Activated T-cell treated with anti-CD3 and anti-CD28 coated beads for 1 hour (primary cell): ENCODE data around the gene POLD1.
"Not testable (repeated sequence)": the region's sequence is repeated elsewhere in the genome, so short reads cannot be mapped to it uniquely, and the experiment has no call there.

Source experiments
- DNase-seq: peaks from one replicate; pipeline ENCODE4 v3.0.0-alpha.2; 2020; ENCODE audit warnings: low read depth

POLD1 gene

GRCh38 chr19:50365434-50366306 is 18.5 kb upstream of the POLD1 start, which contains the start of gene NAPSA:
TSS of gene NAPSA (minus strand) at chr19:50365639. CDS start at chr19:50365621, 18 bp downstream.
- DNase-seq, result no peak

DNA sequence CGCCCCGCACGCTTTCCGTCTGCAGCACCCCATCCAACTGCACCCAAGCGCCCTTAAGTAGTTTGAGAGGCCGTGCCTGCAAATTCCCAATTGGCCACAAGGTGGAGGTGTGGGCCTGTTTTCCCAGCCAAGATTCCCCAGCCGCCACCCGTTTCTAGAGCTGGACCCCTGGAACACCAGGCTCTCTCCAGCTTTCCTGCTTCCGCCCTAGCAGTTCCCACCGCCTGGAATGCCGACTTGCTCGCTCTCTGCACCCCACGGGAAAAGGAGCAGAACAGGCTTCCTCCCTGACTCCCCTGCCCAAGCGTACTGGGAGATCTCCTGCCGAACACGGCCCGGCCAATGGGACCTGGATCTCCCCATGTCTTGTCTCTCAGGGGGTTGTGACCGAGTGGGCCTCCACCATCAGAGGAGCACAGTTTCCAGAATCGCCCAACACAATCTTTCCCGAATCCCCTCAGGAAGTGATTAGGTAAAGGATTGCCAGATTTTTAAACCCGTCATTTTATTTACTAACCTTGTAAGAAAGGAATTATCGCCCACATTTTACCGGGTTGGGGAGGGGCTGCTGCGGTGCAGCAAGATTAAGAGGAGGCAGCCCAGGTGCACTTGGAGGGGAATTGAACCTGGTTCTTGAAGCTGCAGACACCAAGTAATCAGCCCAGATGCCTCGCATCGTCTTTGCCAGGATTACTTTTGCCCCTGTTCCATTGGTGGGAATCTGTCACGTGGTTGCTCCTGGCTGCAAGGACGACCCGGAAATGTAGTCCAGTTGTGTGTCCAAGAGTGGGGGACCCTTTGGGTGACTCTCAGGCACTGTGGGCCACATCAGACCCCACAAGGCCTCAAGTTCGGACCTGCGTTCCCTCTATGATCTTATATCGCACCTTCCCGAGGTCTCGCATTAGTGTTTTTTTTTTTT is 15.2 kb upstream of the POLD1 start:
- DNase-seq, result peak; percentile 65

GRCh38 chr19:50371914-50372475 is 12.2 kb upstream of the POLD1 start:
- no peak for DNase-seq

- peak; percentile 90 for DNase-seq
Observed at GRCh38 chr19:50376166-50377050, 7.7 kb upstream of the POLD1 start, which contains the start of gene NR1H2. TSS of gene NR1H2 (plus strand) at chr19:50376457. CDS start at chr19:50377606, 1,149 bp downstream.

DNA sequence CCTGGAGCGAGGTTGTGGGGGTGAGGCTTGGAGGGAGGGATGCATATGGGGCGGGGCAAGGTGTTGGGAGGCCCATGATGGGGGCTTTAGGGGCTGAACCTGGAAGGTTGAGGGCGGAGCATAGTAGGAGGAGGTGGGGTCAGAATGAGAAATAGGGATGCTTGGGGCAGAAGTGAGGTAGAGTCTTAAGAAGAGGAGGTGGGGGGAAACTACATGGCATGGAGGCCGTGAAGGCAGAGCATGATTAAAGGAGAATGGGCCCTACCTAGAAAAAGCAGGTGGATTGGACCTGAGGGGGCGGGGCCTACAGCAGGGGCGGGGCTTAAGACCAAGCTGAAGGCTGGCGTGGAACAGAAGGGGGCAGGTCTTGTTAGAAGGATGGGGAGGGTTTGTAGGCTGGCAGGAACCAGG is 7.1 kb upstream of the POLD1 start:
- peak; percentile 46 for DNase-seq

- no peak for DNase-seq
Observed at GRCh38 chr19:50377517-50377916, 6.6 kb upstream of the POLD1 start.

GRCh38 chr19:50378169-50378862 is 5.8 kb upstream of the POLD1 start:
- no peak for DNase-seq

DNA sequence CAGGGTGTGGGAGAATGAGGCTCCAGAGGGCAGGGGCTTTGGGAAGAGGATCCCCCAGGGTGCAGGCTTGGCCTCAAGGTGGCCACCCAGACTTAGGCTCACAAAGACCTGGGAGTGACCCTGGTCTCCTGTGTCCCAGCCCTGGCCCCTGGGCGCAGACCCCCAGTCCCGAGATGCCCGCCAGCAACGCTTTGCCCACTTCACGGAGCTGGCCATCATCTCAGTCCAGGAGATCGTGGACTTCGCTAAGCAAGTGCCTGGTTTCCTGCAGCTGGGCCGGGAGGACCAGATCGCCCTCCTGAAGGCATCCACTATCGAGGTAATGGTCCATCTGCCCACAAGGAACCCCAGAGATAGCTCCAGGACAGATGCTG is 5.3 kb upstream of the POLD1 start:
- no peak for DNase-seq

DNA sequence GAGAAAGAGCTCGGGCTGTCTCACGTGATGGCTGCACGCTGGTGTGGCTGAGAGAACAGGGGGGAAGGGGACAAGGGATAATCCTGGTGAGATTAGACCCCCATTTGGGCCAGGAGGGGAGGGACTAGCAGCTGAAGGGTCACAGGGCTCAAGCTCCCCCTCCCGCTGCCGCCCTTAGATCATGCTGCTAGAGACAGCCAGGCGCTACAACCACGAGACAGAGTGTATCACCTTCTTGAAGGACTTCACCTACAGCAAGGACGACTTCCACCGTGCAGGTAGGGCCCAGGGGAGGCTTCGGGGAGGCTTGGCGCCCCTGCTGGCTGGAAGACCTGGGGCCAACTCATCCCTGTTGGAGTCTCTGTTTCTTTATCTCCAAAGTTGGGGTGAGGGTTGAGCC is 4.5 kb upstream of the POLD1 start:
- DNase-seq, result no peak

GRCh38 chr19:50380137-50380536 is 4.0 kb upstream of the POLD1 start:
- no peak for DNase-seq

DNA sequence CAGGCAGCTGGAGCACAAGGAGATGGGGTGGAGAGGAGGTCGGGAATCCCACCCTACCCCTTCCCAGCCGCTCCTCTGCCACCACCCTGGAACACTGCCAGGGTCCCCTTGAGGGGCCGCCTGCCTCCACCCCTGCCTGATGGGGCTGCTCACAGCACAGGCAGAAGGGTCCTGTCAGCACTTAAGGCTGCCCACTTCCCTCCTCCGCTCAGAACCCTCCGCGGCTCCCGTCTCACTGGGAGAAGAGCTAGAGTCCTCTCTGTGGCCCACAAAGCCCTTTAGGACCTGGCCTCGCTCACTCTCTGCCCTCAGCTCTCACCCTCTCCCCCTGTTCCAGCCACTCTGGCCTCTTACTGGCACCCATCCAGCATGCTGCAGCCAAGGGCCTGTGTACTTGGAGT is 3.4 kb upstream of the POLD1 start:
- no peak for DNase-seq

DNA sequence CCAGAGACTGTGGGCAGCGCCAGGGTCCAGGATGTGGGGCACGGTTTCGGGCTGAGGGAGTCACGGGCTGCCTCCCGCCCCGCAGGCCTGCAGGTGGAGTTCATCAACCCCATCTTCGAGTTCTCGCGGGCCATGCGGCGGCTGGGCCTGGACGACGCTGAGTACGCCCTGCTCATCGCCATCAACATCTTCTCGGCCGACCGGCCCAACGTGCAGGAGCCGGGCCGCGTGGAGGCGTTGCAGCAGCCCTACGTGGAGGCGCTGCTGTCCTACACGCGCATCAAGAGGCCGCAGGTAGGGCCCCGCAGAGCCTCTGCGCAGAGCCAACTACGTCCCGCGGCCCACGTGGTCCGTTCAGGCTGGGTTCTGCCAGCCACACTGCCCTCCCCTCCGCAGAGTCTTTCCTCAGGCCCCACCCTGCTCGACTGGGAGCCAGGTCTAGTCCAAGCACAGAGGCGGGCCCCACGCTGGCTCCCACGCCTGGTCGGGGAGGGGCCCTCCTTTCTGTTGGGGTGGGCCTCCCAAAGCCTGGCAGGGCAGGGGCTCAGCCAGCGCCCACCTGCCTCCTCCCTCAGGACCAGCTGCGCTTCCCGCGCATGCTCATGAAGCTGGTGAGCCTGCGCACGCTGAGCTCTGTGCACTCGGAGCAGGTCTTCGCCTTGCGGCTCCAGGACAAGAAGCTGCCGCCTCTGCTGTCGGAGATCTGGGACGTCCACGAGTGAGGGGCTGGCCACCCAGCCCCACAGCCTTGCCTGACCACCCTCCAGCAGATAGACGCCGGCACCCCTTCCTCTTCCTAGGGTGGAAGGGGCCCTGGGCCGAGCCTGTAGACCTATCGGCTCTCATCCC is 2.0 kb upstream of the POLD1 start:
- no peak for DNase-seq

DNA sequence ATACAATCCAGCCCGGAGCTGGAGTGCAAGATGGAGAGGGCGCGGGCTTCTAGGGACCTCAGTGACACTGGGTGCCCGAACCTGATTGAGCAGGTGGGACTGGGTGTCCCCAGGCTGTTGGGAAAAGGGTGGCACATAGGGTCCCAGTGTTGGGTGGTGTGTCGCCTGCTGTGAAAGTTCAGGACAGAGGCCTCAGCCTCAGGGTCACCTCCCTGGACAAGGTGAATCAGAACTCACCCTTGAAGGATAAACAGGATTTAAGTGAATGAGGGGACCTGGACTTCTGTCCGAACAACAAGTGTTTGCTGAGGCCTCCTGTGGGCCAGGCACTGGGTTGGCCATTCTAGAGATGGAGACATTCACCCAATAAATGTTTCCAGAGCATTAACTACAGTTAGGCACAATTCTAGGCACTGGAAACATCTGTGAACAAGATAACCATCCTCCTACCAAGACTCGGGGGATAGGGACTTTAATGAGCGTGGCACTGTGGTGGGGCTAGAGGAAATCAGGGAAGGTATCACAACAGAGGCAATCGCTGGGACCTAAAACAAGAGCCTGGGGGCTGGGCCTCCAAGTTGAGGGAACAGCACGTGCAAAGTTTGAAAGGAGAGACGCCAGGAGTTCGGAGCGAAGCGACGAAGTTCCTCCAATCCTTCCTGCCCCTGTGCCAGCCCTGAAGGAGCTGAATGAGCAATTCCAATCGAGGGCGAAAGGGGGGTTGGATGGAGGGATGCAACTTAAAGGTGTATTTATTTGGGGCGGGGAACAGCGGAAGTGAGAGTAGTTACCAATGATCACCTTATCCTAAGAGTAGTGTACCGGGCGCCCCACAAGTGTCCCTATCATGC is 921 bp upstream of the POLD1 start:
- no peak for DNase-seq

GRCh38 chr19:50384685-50385535 is 763 bp downstream of the POLD1 start:
- DNase-seq, result no peak

- no peak for DNase-seq
Observed at GRCh38 chr19:50387176-50387867, 3.2 kb downstream of the POLD1 start.

GRCh38 chr19:50387868-50388245 is 3.7 kb downstream of the POLD1 start:
- DNase-seq, result no peak

- not testable (repeated sequence) for DNase-seq
Observed at GRCh38 chr19:50390295-50390694, 6.1 kb downstream of the POLD1 start.
